Mesangial cell (primary cell): ENCODE data around the gene CCDC174. TPM values are rescaled to one million over a fixed set of nuclear protein-coding genes. Genes with fewer than 3 reads are reported as not detected.

Experiments
- total RNA-seq: library from RNA; depleted of rRNA; stranded (reverse); fragments of >200 nt; gene quantifications from 2 replicates; pipeline ENCODE4 v1.2.3, GENCODE V29; 2015

CCDC174 gene
- total RNA-seq, result 3.6 and 5.3 TPM in 2 replicates

DNA sequence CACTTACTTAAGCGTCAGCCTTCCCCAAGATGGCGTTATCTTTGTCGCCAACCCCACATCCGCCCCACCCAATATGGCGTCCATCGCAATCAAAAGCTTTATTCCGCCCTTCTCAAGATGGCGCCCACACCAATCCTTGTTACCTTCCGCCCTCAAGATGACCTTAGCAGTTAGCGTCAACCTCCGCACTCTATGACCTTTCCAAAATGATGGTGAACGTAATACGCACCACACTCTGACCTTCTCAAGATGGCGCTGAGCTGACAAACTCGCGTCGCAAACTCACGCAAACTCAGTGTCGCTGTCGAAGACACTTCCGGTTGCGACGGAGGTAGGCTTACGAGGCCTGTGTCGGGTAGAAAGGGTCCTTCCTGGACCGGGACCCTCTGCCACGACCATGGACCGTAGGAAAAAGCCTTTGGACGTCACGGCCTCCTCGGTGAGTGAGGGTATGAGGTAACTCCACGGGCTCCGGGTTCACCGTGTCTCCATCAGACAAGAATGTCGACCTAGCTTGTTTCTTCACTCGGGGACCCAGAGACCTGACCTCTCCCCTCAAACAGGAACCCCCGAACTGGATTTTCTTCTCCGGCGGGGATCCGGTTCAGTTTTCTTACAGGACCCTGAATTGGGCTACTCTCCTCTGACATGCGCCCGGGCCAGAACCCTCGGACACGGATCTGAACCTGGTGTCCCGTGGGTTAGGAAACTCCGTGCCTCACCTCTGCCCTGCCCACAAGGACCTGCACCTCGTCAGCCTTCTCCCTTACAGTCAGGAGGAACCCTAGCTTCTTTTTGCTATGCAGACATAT lies at the start of gene CCDC174:
CCDC174 (plus strand) TSS at position 323 of the 812 bp plus-strand sequence; CDS start at position 398, 75 bp downstream.

DNA sequence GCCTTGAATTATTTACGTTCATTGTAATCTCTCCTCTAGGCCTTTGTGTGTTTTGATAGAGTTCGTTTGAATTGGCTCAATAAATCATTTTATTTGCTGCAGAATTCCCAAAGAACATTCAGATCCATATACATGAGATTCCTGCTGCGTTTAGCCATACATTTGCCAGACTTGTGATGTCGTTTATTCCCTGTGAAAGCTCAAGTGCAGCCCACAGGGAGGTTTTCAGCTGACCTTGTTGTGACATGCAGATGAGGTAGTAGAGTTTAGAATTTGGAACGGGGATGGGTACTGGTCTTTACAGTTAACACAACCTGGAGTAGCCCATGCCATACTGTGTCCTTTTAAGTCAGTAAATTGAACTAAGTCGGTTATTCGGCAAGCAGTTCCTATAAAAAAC lies 23.3 kb downstream of the CCDC174 start, which contains the start of gene C3orf20:
C3orf20 (plus strand) TSS at position 301 of the 400 bp plus-strand sequence. CDS start 7,573 bp downstream, outside the sequence.

Other genes with a start within 250 kb of the CCDC174 start
- gene SLC6A6, start 249.2 kb upstream of the CCDC174 start, total RNA-seq, result 34.5 and 116 TPM in 2 replicates
- gene GRIP2, start 111.4 kb upstream of the CCDC174 start, total RNA-seq, result 0.25 TPM in 1 of 2 replicates, not detected in the other
- not detected in 2 replicates for gene C3orf20, start 23.4 kb downstream of the CCDC174 start, total RNA-seq
- gene FGD5, start 167.2 kb downstream of the CCDC174 start, total RNA-seq, result under 0.01 and 0.51 TPM in 2 replicates